GM18499 (cell line): Measurements from ENCODE around the gene VAV2.

Experiments used
- ATAC-seq: cut with Tn5 transposase; IDR thresholded peaks from one replicate; pipeline ENCODE4 v1.9.1; 2021; ENCODE audit warnings: moderate number of reproducible peaks; ENCODE audit not compliant: insufficient read depth, unreplicated experiment

The VAV2 gene

DNA sequence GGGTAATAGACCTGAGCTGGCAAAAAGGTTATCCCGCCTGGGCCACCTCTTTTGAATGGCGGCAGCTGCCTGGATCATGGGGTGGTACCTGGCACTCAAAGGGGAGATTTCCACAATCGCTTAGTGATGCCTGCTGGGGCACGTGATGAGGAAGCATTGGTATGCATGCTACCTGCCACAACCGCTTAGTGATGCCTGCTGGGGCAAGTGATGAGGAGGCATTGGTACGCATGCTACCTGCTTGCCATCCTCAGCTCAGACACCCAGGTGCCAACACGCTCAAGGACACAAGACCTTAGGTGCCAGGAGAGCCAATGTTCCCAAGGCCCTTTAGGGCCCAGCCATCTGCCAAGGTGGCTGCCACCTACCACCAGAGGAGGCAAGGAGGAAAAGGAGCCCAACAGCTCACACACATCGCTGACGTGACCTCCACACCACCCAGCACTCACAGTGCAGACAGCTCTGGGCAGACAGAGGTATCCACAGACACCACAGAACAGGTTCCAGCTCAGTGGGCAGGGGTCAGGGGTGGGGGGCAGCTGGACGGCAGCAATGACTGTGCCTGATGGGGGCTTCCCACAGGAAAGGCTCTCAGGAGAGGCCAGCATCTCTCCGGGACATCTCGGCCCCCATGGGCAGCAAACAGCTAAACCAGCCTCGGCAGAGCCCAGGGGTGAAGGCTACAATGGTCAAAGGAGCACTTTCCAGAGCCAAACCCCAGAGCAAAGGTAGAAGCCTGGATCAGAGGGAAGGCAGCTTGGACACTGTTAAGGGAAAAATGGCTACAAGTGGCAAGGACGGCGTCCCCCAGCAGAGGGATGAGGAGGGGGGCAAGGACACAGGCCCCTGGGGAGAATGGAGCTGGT lies 210.9 kb downstream of the VAV2 start:
- ATAC-seq: no peak

DNA sequence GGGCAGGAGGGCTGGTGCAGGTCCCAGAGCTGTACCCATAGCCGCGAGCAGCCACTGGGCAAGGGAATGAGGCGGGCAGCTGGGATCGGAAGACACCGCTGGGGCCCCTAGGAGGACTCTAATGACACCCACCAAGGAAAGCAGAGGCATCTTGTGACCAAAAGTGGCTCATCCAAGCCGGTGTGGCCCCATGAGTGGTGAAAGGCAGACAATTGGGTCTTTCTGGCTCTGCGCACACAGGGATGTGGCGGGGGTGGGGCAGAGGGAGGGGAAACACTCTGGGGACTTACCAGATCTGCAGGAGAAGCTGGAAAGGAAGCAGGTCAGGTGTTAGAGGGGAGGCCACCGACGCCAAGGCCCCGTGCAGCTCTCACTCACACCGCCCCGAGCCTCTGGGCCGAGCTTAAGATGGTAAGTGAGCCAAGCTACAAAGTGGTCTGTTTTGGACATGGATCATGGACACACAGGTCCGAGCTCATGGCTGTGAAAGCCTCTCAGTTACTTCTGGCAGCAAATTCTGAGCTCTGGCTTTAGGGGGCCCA lies 211.6 kb downstream of the VAV2 start:
- ATAC-seq: no peak

- no peak for ATAC-seq
Measured at GRCh38 chr9:133779516-133780403, 212.4 kb downstream of the VAV2 start.

- no peak for ATAC-seq
Measured at GRCh38 chr9:133779081-133779480, 213.0 kb downstream of the VAV2 start.

GRCh38 chr9:133778336-133779013 lies 213.6 kb downstream of the VAV2 start:
- ATAC-seq: no peak

DNA sequence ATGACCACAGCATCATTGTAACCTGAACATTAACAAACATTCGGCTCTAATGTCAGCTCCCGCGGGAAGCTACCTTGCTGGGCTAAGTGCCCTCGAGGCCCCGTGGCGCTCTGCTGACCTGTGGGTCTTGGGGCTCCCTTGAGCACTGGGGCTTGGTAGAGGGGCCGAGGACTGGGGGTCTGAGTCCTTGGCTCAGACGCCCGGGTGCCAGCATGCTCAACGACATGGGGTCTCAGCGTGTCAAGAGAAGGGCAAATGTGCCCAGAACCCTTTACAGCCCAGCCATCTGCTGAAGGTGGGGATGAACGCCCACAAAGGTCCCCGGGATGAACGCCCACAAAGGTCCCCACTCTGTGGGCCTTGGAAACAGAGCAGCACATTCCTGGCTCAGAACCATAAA lies 214.3 kb downstream of the VAV2 start:
- no peak for ATAC-seq

GRCh38 chr9:133777068-133777791 lies 214.9 kb downstream of the VAV2 start:
- ATAC-seq: no peak

- ATAC-seq: no peak
Measured at GRCh38 chr9:133775951-133776905, 215.9 kb downstream of the VAV2 start.

DNA sequence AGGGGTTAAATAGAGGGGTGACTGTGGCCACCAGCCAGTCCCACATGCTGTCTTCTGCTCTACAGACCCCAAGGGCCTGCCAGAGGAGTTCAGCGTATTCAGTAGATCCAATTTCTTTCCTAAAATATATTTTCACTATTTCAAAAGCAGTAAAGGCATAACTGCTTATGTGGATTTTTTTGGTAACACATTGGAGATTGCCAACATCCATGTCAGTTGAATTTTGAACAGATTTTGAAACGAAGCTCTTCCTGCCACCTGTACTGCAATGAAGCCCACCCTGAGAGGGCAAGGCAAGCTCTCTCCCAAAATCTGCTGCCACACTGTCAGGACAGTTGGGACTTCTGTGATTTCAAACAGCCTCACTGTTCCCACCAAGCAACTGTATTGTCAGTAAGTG lies 216.8 kb downstream of the VAV2 start:
- ATAC-seq: no peak

DNA sequence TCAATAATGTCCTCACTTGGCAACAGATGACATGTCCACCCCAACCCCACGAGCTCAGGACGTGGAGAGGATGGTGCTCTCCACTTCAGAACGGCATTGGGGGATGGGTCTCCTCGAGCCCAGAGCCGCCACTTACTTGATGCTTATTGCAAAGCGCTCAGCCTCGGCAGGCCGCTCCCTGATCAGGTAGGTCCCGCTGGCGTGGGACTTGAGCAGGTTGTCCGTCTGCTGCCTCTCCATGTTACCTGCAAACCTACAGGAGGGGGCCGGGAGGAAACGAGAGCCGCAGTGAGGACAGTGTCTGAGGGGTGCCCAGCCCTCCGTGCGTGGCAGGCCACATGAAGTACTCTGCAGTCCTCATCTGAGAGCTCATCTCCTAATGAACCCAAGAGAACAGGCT lies 217.3 kb downstream of the VAV2 start:
- no peak for ATAC-seq

DNA sequence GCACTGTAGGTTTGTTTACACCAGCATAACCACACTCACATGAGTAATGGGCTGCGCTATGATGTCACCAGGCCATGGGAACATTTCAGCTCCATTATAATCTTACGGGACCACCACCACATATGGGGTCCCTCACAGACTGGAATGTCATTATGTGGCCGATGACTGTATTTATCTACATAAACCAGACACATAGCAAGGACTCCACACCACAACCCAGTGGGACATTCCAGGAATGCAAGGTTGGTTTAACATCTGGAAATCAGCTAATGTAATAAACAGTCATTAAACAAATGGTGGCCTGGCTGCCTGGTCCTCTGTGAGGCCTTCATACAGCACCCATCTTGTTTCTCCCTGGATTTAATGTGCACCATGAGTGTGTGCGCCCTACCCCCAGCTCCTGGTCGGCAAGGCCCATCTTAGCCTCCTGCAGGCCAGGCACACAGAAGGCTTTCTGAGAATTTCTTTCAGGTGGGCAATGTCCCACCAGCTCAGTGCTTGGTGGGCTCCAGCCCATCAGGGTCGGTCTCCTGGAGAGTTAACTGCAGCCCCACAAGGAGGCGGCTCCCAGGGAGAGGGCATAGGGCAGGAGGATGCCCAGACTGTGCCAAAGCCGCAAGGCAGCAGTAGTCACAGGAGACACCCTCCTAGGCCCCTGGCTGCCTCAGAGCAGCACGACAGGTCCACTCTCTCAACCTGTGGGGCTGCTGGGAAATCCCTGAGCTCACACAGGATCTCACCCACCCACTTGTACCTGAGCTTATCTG lies 218.1 kb downstream of the VAV2 start:
- ATAC-seq: no peak

DNA sequence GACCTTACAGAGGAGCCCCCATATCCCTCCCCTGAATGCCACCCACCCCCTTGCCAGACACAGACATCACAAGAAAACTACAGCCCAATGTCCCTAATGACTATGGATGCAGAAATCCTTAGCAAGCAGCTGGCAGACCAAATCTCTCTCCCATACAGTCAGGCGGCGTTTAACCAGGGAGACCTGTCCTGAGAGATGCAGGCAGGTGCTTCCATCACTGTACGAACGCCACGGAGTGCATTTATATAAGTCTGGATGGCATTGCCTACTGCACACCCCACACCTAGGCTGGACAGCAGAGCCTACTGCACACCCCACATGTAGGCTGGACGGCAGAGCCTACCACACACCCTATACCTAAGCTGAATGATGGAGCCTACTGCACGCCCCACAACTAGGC lies 219.5 kb downstream of the VAV2 start:
- ATAC-seq: no peak

DNA sequence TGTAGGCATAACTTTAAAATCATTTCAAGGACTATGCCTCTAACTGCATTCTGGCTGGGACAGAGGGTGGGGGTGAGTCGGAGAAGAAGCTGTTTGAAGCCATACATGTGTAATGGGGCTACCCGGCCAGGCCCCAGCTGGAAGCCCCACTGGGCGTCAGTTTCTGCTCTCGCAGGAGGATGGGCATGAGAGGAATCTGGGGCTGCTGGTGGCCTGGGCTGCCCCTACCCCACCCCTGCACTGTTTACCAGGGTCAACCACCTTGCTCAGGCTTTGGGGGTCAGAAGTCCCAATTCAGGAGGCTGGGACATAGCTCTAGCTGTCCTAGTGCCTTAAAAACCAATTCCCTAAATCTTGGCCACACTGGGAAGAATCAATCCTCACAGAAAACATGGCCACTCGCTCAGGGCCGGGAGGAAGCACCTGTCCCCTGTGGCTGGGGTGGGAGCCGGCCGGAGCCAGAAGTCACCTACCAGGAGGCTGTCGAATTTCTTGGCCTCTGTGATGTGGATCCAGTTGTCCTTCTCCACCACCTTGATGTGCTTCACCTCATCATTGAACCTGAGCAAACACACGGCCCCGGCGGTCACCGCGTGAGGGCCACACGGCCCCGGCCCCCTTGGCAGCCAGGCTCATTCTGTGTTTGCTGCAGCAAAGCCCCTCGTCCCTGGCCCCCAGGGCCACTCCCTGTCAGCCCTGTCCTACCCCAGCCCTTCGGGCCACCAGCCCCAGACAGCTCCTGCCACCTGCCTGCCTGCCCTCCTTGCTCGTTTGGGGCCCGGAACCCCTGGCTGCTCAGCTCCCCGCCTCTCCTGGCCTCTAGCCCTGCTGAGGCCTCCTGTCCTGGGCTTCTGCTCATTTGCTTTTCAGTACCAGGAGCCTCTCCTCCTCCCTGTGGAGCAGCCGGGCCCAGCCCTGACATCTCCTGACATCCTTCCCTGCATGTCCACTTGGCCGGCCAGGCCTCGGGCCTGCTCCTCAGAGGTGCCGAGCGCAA lies 220.3 kb downstream of the VAV2 start:
- ATAC-seq: no peak

- no peak for ATAC-seq
Measured at GRCh38 chr9:133770076-133770777, 221.9 kb downstream of the VAV2 start.

DNA sequence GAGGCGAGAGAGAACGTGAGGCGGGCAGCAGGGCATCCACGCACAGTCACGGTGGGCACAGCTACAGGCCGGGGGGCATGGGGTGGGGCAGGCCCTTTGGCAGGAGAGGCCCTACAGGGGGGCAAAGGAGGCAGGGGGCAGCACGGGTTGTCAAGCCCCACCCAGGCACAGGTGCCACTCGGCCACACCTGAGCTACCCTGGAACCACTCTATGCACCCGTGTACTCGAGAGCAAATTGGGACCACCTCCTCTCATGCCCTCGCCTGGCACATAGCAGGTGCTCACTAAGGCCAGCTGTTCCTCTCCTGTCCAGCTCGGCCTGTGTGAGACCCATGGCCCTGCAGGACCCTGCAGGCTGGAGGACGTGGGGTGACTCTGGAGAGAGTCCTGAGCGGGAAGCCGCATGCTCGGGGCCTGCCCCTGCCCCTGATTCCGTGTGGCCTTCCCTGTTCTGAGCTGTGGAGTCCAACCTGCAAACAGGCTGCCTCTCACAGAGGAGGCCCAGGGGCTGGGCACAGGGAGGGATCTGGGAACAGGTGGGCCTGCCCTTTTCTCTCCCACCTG lies 222.5 kb downstream of the VAV2 start:
- no peak for ATAC-seq
